GM12878 (cell line): ENCODE results near the gene NSUN7. TPM values are rescaled to one million over a fixed set of nuclear protein-coding genes. Genes with fewer than 3 reads are reported as not detected.

Experiments used
- ATAC-seq: fragments of 200-7000 bp; cut with Tn5 transposase; 3 replicates; pipeline ENCODE4 v1.9.1; 2020; ENCODE audit warnings: mild to moderate bottlenecking, moderate library complexity
- BruUV-seq: library from RNA; stranded (reverse); fragments of 400-500 nt; replicated peaks from 2 replicates; lab custom pipeline; 2021; lab: Mats Ljungman, UMichigan
- CTCF ChIA-PET: fragments of 300-600 bp; sonication (Branson Sonifier 250); formaldehyde crosslinking; extraction: SDS; loops from one replicate; lab custom pipeline; 2021; ENCODE audit warnings: inconsistent platforms; lab: Yijun Ruan, JAX
- POLR2A ChIA-PET: fragments of 350-600 bp; formaldehyde crosslinking; extraction: SDS; loops from one replicate; lab custom pipeline; 2021; ENCODE audit warnings: inconsistent platforms; lab: Charles Lee
- RAD21 ChIA-PET: fragments of 300-600 bp; sonication (Branson Sonifier 250); formaldehyde crosslinking; loops from one replicate; lab custom pipeline; 2023; ENCODE audit warnings: antibody characterized with exemption; ENCODE audit not compliant: unreplicated experiment; lab: Charles Lee
- SMC1A ChIA-PET: fragments of 300-600 bp; sonication (Branson Sonifier 250); formaldehyde crosslinking; loops from one replicate; lab custom pipeline; 2023; ENCODE audit not compliant: unreplicated experiment, uncharacterized antibody; lab: Charles Lee
- DNase-seq: peaks from one replicate; pipeline ENCODE4 v3.0.0-alpha.2; 2011; ENCODE audit warnings: low read depth, low spot score
- FAIRE-seq: peaks from 3 replicates; lab custom pipeline; 2011; peaks lifted over from hg19 to GRCh38; lab: Jason Lieb, UNC
- H2AFZ ChIP-seq: 2 replicates; pipeline ENCODE4 v1.6.0; 2011; ENCODE audit warnings: low read depth, low read length, control low read depth; ENCODE audit not compliant: control insufficient read depth
- H3K27ac ChIP-seq: 2 replicates; pipeline ENCODE4 v1.5.1; 2011; ENCODE audit warnings: control low read depth; ENCODE audit not compliant: control insufficient read depth, insufficient read depth
- H3K27me3 ChIP-seq, 2 experiments: replicated peaks in 1 of 2; 2 replicates each; pipeline versions ENCODE4 v1.6.0 to v1.6.1; 2011; ENCODE audit warnings: low read length in 1 of 2; ENCODE audit not compliant: control insufficient read depth in 2 of 2, insufficient read depth in 2 of 2
- H3K36me3 ChIP-seq, 2 experiments: 2 replicates each; pipeline ENCODE4 v1.5.1; 2011; ENCODE audit warnings: low read length in 1 of 2; ENCODE audit not compliant: control insufficient read depth in 2 of 2, insufficient read depth in 2 of 2
- H3K4me1 ChIP-seq: 2 replicates; pipeline ENCODE4 v1.6.1; 2011; ENCODE audit warnings: mild to moderate bottlenecking, low read length, moderate library complexity, mixed read lengths; ENCODE audit not compliant: control insufficient read depth, insufficient read depth
- H3K4me2 ChIP-seq: 2 replicates; pipeline ENCODE4 v1.6.0; 2011; ENCODE audit warnings: control low read depth; ENCODE audit not compliant: control insufficient read depth, insufficient read depth
- H3K4me3 ChIP-seq: fragments of 200-600 bp; sonication (generic); 2 replicates; pipeline ENCODE4 v1.5.1; 2016
- H3K79me2 ChIP-seq: 2 replicates; pipeline ENCODE4 v1.6.0; 2011; ENCODE audit warnings: low read length; ENCODE audit not compliant: control insufficient read depth, insufficient read depth
- H3K9ac ChIP-seq: 2 replicates; pipeline ENCODE4 v1.8.0; 2011; ENCODE audit warnings: low read length, control low read depth, mixed read lengths; ENCODE audit not compliant: control insufficient read depth, insufficient read depth
- H3K9me3 ChIP-seq: replicated peaks from 3 replicates; pipeline ENCODE4 v1.5.1; 2011; ENCODE audit warnings: mild to moderate bottlenecking, low read length; ENCODE audit not compliant: control insufficient read depth, insufficient read depth
- H4K20me1 ChIP-seq: 2 replicates; pipeline ENCODE4 v1.6.0; 2011; ENCODE audit not compliant: control insufficient read depth, insufficient read depth
- ELK1 ChIP-seq: IDR thresholded peaks from 2 replicates; pipeline ENCODE4 v1.6.1; 2012; ENCODE audit warnings: low read depth, low read length, improper control_type of control experiment
- FOS ChIP-seq: IDR thresholded peaks from 3 replicates; pipeline ENCODE4 v1.6.1; 2011; ENCODE audit warnings: borderline replicate concordance; ENCODE audit not compliant: insufficient read length; ENCODE audit errors: extremely low read depth
- PKNOX1 ChIP-seq: fragments of 450-650 bp; IDR thresholded peaks from 2 replicates; pipeline ENCODE4 v1.6.1; 2016; ENCODE audit warnings: mild to moderate bottlenecking
- SPI1 ChIP-seq: IDR thresholded peaks from 2 replicates; pipeline ENCODE4 v1.6.1; 2011; ENCODE audit warnings: low read depth, mild to moderate bottlenecking, low read length, moderate library complexity, borderline replicate concordance; ENCODE audit not compliant: insufficient read depth
- ZNF24 ChIP-seq: fragments of 450-650 bp; IDR thresholded peaks from 2 replicates; pipeline ENCODE4 v1.6.1; 2017; ENCODE audit warnings: antibody characterized with exemption, mild to moderate bottlenecking
- ZNF592 ChIP-seq: fragments of 450-650 bp; IDR thresholded peaks from 2 replicates; pipeline ENCODE4 v1.6.1; 2017; ENCODE audit warnings: mild to moderate bottlenecking, moderate library complexity
- WGBS: methylation state at CpG from one replicate; pipeline ENCODE4 v1.1.6; 2016; ENCODE audit warnings: low lambda C conversion rate; ENCODE audit not compliant: insufficient replicate concordance, insufficient coverage; ENCODE audit errors: missing lambda C conversion rate; 5-methylcytosine and 5-hydroxymethylcytosine counted together
- in situ Hi-C: fragments of 300-500 bp; cut with MboI; formaldehyde crosslinking; loops from 9 replicates; pipeline ENCODE4 v1.14.3; 2018; ENCODE audit warnings: mixed read lengths
- intact Hi-C: fragments of 100-400 bp; cut with micrococcal nuclease; formaldehyde crosslinking; loops from one replicate; pipeline ENCODE4 v1.14.2; 2022; ENCODE audit not compliant: unreplicated experiment
- polyA plus RNA-seq, 11 experiments: library from polyadenylated mRNA; depleted of rRNA in 4 of 11; unstranded in 6 of 11; stranded (reverse) in 5 of 11; fragments of >200 nt; fragmentation: Nextera tagmentation in 4 of 11; fragmentation: Illumina TruSeq in 1 of 11; extraction: Ambion mirVana in 4 of 11; extraction: Trizol in 1 of 11; gene quantifications; 1 replicate in 1 of 11; 2 replicates in 10 of 11; pipeline versions ENCODE4 v1.2.1 to v1.2.3, GENCODE V29; 2011 to 2016; ENCODE audit warnings: inconsistent platforms in 2 of 11, missing spikeins in 2 of 11, low read depth in 1 of 11
- total RNA-seq, 4 experiments: library from RNA; depleted of rRNA in 3 of 4; stranded (reverse); fragments of >200 nt in 3 of 4; fragmentation: Illumina TruSeq in 1 of 4; extraction: Trizol in 1 of 4; gene quantifications; 2 replicates each; pipeline versions ENCODE4 v1.2.1 to v1.2.3, GENCODE V29; 2013 to 2021

Gene NSUN7
- total and polyA plus RNA-seq, 10 of the 15 experiments (the other 5 are each of a cell fraction or from before 2014, with no cell fraction given) = 0.02 to 0.21 (median 0.15) TPM; not detected in 3

GRCh38 chr4:40846532-40846931 lies 96.8 kb downstream of the NSUN7 start:
- H3K9ac ChIP-seq = no peak overlapping the region
- CTCF ChIA-PET = interaction anchor here (1.6 to 11.5 kb wide), 2 partner anchors 95 to 111 kb away, joined by 5 to 224 read pairs; no protein-coding TSS in a partner anchor
- no peak overlapping the region for H3K4me2 ChIP-seq
- H2AFZ ChIP-seq = no peak overlapping the region
- H3K4me1 ChIP-seq = no peaks in the 10 kb centered on the region
- no peaks in the 10 kb centered on the region for H3K36me3 ChIP-seq
- RAD21 ChIA-PET = interaction anchor here (0.9 to 3.7 kb wide), 3 partner anchors 51 to 110 kb away, joined by 3 to 15 read pairs (median 8); no protein-coding TSS in a partner anchor
- no peak for DNase-seq
- no peaks in the 10 kb centered on the region for H3K9me3 ChIP-seq
- H3K4me3 ChIP-seq = no peak overlapping the region
- H3K27me3 ChIP-seq = no peaks in the 10 kb centered on the region
- BruUV-seq = no TSS peak
- POLR2A ChIA-PET = interaction anchor here (0.7 to 0.9 kb wide), 2 partner anchors 21 to 510 kb away, joined by 3 read pairs; no protein-coding TSS in a partner anchor
- intact Hi-C loops = no loop called here
- TF ChIP-seq FOS = no peak
- TF ChIP-seq ZNF24 = no peak
- no peak for TF ChIP-seq PKNOX1
- TF ChIP-seq SPI1 = no peak
- no peak for TF ChIP-seq ELK1
- no peak for TF ChIP-seq ZNF592
- H3K27ac ChIP-seq = no peak overlapping the region
- in situ Hi-C loops = no loop called here
- no peak for FAIRE-seq
- 80% methylated on average over 5 of the region's 5 CpGs for WGBS
- H3K79me2 ChIP-seq = no peaks in the 10 kb centered on the region
- SMC1A ChIA-PET = interaction anchor here (9.4 kb wide), 1 partner anchor 111 kb away, joined by 133 read pairs; no protein-coding TSS in a partner anchor
- ATAC-seq = no peak
- no peaks in the 10 kb centered on the region for H4K20me1 ChIP-seq
